GM12878 (cell line): ENCODE data around the gene ARHGEF26. TPM values are rescaled to one million over a fixed set of nuclear protein-coding genes. Genes with fewer than 3 reads are reported as not detected.

Experiments used
- ATAC-seq: fragments of 200-7000 bp; cut with Tn5 transposase; 3 replicates; pipeline ENCODE4 v1.9.1; 2020; ENCODE audit warnings: mild to moderate bottlenecking, moderate library complexity
- BruUV-seq: library from RNA; stranded (reverse); fragments of 400-500 nt; replicated peaks from 2 replicates; lab custom pipeline; 2021; lab: Mats Ljungman, UMichigan
- CTCF ChIA-PET: fragments of 300-600 bp; sonication (Branson Sonifier 250); formaldehyde crosslinking; extraction: SDS; loops from one replicate; lab custom pipeline; 2021; ENCODE audit warnings: inconsistent platforms; lab: Yijun Ruan, JAX
- POLR2A ChIA-PET: fragments of 350-600 bp; formaldehyde crosslinking; extraction: SDS; loops from one replicate; lab custom pipeline; 2021; ENCODE audit warnings: inconsistent platforms; lab: Charles Lee
- RAD21 ChIA-PET: fragments of 300-600 bp; sonication (Branson Sonifier 250); formaldehyde crosslinking; loops from one replicate; lab custom pipeline; 2023; ENCODE audit warnings: antibody characterized with exemption; ENCODE audit not compliant: unreplicated experiment; lab: Charles Lee
- SMC1A ChIA-PET: fragments of 300-600 bp; sonication (Branson Sonifier 250); formaldehyde crosslinking; loops from one replicate; lab custom pipeline; 2023; ENCODE audit not compliant: unreplicated experiment, uncharacterized antibody; lab: Charles Lee
- DNase-seq: peaks from one replicate; pipeline ENCODE4 v3.0.0-alpha.2; 2011; ENCODE audit warnings: low read depth, low spot score
- FAIRE-seq: peaks from 3 replicates; lab custom pipeline; 2011; peaks lifted over from hg19 to GRCh38; lab: Jason Lieb, UNC
- H2AFZ ChIP-seq: 2 replicates; pipeline ENCODE4 v1.6.0; 2011; ENCODE audit warnings: low read depth, low read length, control low read depth; ENCODE audit not compliant: control insufficient read depth
- H3K27ac ChIP-seq: 2 replicates; pipeline ENCODE4 v1.5.1; 2011; ENCODE audit warnings: control low read depth; ENCODE audit not compliant: control insufficient read depth, insufficient read depth
- H3K27me3 ChIP-seq, 2 experiments: replicated peaks in 1 of 2; 2 replicates each; pipeline versions ENCODE4 v1.6.0 to v1.6.1; 2011; ENCODE audit warnings: low read length in 1 of 2; ENCODE audit not compliant: control insufficient read depth in 2 of 2, insufficient read depth in 2 of 2
- H3K36me3 ChIP-seq, 2 experiments: 2 replicates each; pipeline ENCODE4 v1.5.1; 2011; ENCODE audit warnings: low read length in 1 of 2; ENCODE audit not compliant: control insufficient read depth in 2 of 2, insufficient read depth in 2 of 2
- H3K4me1 ChIP-seq: 2 replicates; pipeline ENCODE4 v1.6.1; 2011; ENCODE audit warnings: mild to moderate bottlenecking, low read length, moderate library complexity, mixed read lengths; ENCODE audit not compliant: control insufficient read depth, insufficient read depth
- H3K4me2 ChIP-seq: 2 replicates; pipeline ENCODE4 v1.6.0; 2011; ENCODE audit warnings: control low read depth; ENCODE audit not compliant: control insufficient read depth, insufficient read depth
- H3K4me3 ChIP-seq: fragments of 200-600 bp; sonication (generic); 2 replicates; pipeline ENCODE4 v1.5.1; 2016
- H3K79me2 ChIP-seq: 2 replicates; pipeline ENCODE4 v1.6.0; 2011; ENCODE audit warnings: low read length; ENCODE audit not compliant: control insufficient read depth, insufficient read depth
- H3K9ac ChIP-seq: 2 replicates; pipeline ENCODE4 v1.8.0; 2011; ENCODE audit warnings: low read length, control low read depth, mixed read lengths; ENCODE audit not compliant: control insufficient read depth, insufficient read depth
- H3K9me3 ChIP-seq: replicated peaks from 3 replicates; pipeline ENCODE4 v1.5.1; 2011; ENCODE audit warnings: mild to moderate bottlenecking, low read length; ENCODE audit not compliant: control insufficient read depth, insufficient read depth
- H4K20me1 ChIP-seq: 2 replicates; pipeline ENCODE4 v1.6.0; 2011; ENCODE audit not compliant: control insufficient read depth, insufficient read depth
- ATF7 ChIP-seq: fragments of 450-650 bp; IDR thresholded peaks from 2 replicates; pipeline ENCODE4 v1.6.1; 2016; ENCODE audit warnings: low read depth, mild to moderate bottlenecking
- FOS ChIP-seq: IDR thresholded peaks from 3 replicates; pipeline ENCODE4 v1.6.1; 2011; ENCODE audit warnings: borderline replicate concordance; ENCODE audit not compliant: insufficient read length; ENCODE audit errors: extremely low read depth
- NRF1 ChIP-seq: conservative IDR thresholded peaks from 2 replicates; pipeline ENCODE4 v1.6.1; 2011; ENCODE audit warnings: mild to moderate bottlenecking, low read depth, low read length, improper control_type of control experiment
- PAX8 ChIP-seq: fragments of 450-650 bp; IDR thresholded peaks from 2 replicates; pipeline ENCODE4 v1.6.1; 2017; ENCODE audit warnings: mild to moderate bottlenecking, moderate library complexity
- RBBP5 ChIP-seq: fragments of 200-600 bp; sonication (generic); conservative IDR thresholded peaks from 2 replicates; pipeline ENCODE4 v1.6.1; 2016
- RELA ChIP-seq: fragments of 450-650 bp; IDR thresholded peaks from 2 replicates; pipeline ENCODE4 v1.8.0; 2014; ENCODE audit warnings: borderline replicate concordance; ENCODE audit not compliant: partially characterized antibody
- SMAD1 ChIP-seq: fragments of 450-650 bp; IDR thresholded peaks from 2 replicates; pipeline ENCODE4 v1.6.1; 2018; ENCODE audit warnings: mild to moderate bottlenecking, low read depth; ENCODE audit not compliant: partially characterized antibody
- STAT3 ChIP-seq: IDR thresholded peaks from 2 replicates; pipeline ENCODE4 v1.6.1; 2011; ENCODE audit warnings: low read depth, low read length, improper control_type of control experiment
- TCF3 ChIP-seq: IDR thresholded peaks from 2 replicates; pipeline ENCODE4 v1.6.1; 2012; ENCODE audit warnings: low read depth, mild to moderate bottlenecking, low read length, borderline replicate concordance; ENCODE audit not compliant: insufficient read depth
- ZNF217 ChIP-seq: fragments of 450-650 bp; IDR thresholded peaks from 2 replicates; pipeline ENCODE4 v1.6.1; 2017; ENCODE audit warnings: antibody characterized with exemption, mild to moderate bottlenecking
- WGBS: methylation state at CpG from one replicate; pipeline ENCODE4 v1.1.6; 2016; ENCODE audit warnings: low lambda C conversion rate; ENCODE audit not compliant: insufficient replicate concordance, insufficient coverage; ENCODE audit errors: missing lambda C conversion rate; 5-methylcytosine and 5-hydroxymethylcytosine counted together
- in situ Hi-C: fragments of 300-500 bp; cut with MboI; formaldehyde crosslinking; loops from 9 replicates; pipeline ENCODE4 v1.14.3; 2018; ENCODE audit warnings: mixed read lengths
- intact Hi-C: fragments of 100-400 bp; cut with micrococcal nuclease; formaldehyde crosslinking; loops from one replicate; pipeline ENCODE4 v1.14.2; 2022; ENCODE audit not compliant: unreplicated experiment
- polyA plus RNA-seq, 11 experiments: library from polyadenylated mRNA; depleted of rRNA in 4 of 11; unstranded in 6 of 11; stranded (reverse) in 5 of 11; fragments of >200 nt; fragmentation: Nextera tagmentation in 4 of 11; fragmentation: Illumina TruSeq in 1 of 11; extraction: Ambion mirVana in 4 of 11; extraction: Trizol in 1 of 11; gene quantifications; 1 replicate in 1 of 11; 2 replicates in 10 of 11; pipeline versions ENCODE4 v1.2.1 to v1.2.3, GENCODE V29; 2011 to 2016; ENCODE audit warnings: inconsistent platforms in 2 of 11, missing spikeins in 2 of 11, low read depth in 1 of 11
- total RNA-seq, 4 experiments: library from RNA; depleted of rRNA in 3 of 4; stranded (reverse); fragments of >200 nt in 3 of 4; fragmentation: Illumina TruSeq in 1 of 4; extraction: Trizol in 1 of 4; gene quantifications; 2 replicates each; pipeline versions ENCODE4 v1.2.1 to v1.2.3, GENCODE V29; 2013 to 2021
- TF ChIP-seq, protein P1 (sequence below): fragments of 150-350 bp; IDR thresholded peaks from 2 replicates; pipeline ENCODE4 v1.6.1; 2016; ENCODE audit warnings: low read depth, low read length

Gene ARHGEF26
- total and polyA plus RNA-seq, 10 of the 15 experiments (the other 5 are each of a cell fraction or from before 2014, with no cell fraction given): 0.02 to 0.47 (median 0.05) TPM; not detected in 1

DNA sequence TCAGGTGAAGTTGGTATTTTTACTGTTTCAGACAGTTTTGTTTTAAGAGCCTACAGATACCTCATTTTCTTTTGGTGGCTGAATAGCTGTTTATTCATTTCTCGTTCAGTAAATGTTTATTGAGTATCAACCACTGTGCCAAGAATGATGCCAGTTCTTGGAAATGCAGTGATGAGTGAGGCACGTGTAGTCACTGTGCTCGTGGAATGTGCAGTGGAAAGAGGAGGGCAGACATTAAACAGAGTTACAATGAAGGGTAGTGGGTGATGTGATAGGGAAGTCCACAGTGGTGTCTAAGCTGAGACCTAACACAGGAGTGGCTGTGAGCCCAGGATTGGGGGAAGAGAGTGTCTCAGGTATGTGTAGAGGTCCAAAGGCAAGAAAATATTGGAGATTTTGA lies 73.7 kb downstream of the ARHGEF26 start:
- Histone ChIP-seq H3K27me3 (no peaks in the 10 kb centered on the region), H3K36me3 (no peaks in the 10 kb centered on the region), H4K20me1 (no peaks in the 10 kb centered on the region), H3K9me3 (no peaks in the 10 kb centered on the region), H2AFZ (no peak overlapping the region), H3K79me2 (no peaks in the 10 kb centered on the region), H3K4me3 (no peak overlapping the region), H3K4me2 (no peak overlapping the region), H3K4me1 (no peaks in the 10 kb centered on the region), H3K27ac (no peak overlapping the region), H3K9ac (no peak overlapping the region)
- ChIA-PET RAD21 (no interaction called here), SMC1A (no interaction called here), POLR2A (no interaction called here), CTCF (interaction anchor here (1.6 kb wide), 1 partner anchor 12 kb away, joined by 3 read pairs; no protein-coding TSS in a partner anchor)
- in situ Hi-C loops (no loop called here), intact Hi-C loops (no loop called here)
- FAIRE-seq: no peak
- DNase-seq: no peak
- TF ChIP-seq PAX8 (no peak), SMAD1 (no peak), ZNF217 (no peak), FOS (no peak), RBBP5 (no peak), STAT3 (no peak), NRF1 (no peak), TCF3 (no peak), RELA (no peak), ATF7 (no peak)
- TF ChIP-seq, protein P1, sequence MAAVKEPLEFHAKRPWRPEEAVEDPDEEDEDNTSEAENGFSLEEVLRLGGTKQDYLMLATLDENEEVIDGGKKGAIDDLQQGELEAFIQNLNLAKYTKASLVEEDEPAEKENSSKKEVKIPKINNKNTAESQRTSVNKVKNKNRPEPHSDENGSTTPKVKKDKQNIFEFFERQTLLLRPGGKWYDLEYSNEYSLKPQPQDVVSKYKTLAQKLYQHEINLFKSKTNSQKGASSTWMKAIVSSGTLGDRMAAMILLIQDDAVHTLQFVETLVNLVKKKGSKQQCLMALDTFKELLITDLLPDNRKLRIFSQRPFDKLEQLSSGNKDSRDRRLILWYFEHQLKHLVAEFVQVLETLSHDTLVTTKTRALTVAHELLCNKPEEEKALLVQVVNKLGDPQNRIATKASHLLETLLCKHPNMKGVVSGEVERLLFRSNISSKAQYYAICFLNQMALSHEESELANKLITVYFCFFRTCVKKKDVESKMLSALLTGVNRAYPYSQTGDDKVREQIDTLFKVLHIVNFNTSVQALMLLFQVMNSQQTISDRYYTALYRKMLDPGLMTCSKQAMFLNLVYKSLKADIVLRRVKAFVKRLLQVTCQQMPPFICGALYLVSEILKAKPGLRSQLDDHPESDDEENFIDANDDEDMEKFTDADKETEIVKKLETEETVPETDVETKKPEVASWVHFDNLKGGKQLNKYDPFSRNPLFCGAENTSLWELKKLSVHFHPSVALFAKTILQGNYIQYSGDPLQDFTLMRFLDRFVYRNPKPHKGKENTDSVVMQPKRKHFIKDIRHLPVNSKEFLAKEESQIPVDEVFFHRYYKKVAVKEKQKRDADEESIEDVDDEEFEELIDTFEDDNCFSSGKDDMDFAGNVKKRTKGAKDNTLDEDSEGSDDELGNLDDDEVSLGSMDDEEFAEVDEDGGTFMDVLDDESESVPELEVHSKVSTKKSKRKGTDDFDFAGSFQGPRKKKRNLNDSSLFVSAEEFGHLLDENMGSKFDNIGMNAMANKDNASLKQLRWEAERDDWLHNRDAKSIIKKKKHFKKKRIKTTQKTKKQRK: no peak
- no TSS peak for BruUV-seq
- WGBS: 0% methylated on average over 3 of the region's 3 CpGs
- ATAC-seq: no peak
